Fibroblast of villous mesenchyme (primary cell): Measurements from ENCODE around the gene CLCN3. TPM values are rescaled to one million over a fixed set of nuclear protein-coding genes. Genes with fewer than 3 reads are reported as not detected.
A peak's percentile ranks its signal among the peaks of the same experiment; 100 is the strongest.

Experiments
- DNase-seq: peaks from one replicate; pipeline ENCODE4 v3.0.0-alpha.2; 2010; ENCODE audit warnings: low read depth
- H3K4me3 ChIP-seq: 2 replicates; pipeline ENCODE4 v1.5.1; 2011; ENCODE audit warnings: low read depth, mild to moderate bottlenecking, low read length
- CTCF ChIP-seq: IDR thresholded peaks from 2 replicates; pipeline ENCODE4 v1.5.1; 2012; ENCODE audit warnings: low read depth, mild to moderate bottlenecking, low read length; ENCODE audit not compliant: insufficient read depth
- total RNA-seq: library from RNA; depleted of rRNA; stranded (reverse); fragments of >200 nt; gene quantifications from 2 replicates; pipeline ENCODE4 v1.2.3, GENCODE V29; 2012

The CLCN3 gene
- total RNA-seq, 1 donor: 30.7 TPM

- peak overlapping the region; percentile 60 for H3K4me3 ChIP-seq
- DNase-seq: no peak
- TF ChIP-seq CTCF: no peak
Observed at GRCh38 chr4:169660929-169661328, 40.6 kb downstream of the CLCN3 start.

- no peak for DNase-seq
- TF ChIP-seq CTCF: no peak
- H3K4me3 ChIP-seq: peak overlapping the region; percentile 4
Observed at GRCh38 chr4:169661761-169662160, 41.4 kb downstream of the CLCN3 start.

- no peak for TF ChIP-seq CTCF
- DNase-seq: no peak
- no peak overlapping the region for H3K4me3 ChIP-seq
Observed at GRCh38 chr4:169662206-169662605, 41.8 kb downstream of the CLCN3 start.

- H3K4me3 ChIP-seq: no peak overlapping the region
- TF ChIP-seq CTCF: no peak
Observed at GRCh38 chr4:169663402-169663801, 43.0 kb downstream of the CLCN3 start.

GRCh38 chr4:169663831-169664230, 43.5 kb downstream of the CLCN3 start:
- no peak overlapping the region for H3K4me3 ChIP-seq
- DNase-seq: no peak
- no peak for TF ChIP-seq CTCF

More at GRCh38 chr4:169663402-169663801, 43.0 kb downstream of the CLCN3 start:
- no peak for DNase-seq

GRCh38 chr4:169664615-169665014, 44.2 kb downstream of the CLCN3 start:
- H3K4me3 ChIP-seq: no peak overlapping the region
- no peak for DNase-seq
- no peak for TF ChIP-seq CTCF

- TF ChIP-seq CTCF: no peak
- H3K4me3 ChIP-seq: no peak overlapping the region
- no peak for DNase-seq
Observed at GRCh38 chr4:169665046-169665737, 44.8 kb downstream of the CLCN3 start.
